Tracheal epithelial cell (primary cell): ENCODE results near the gene CDC42EP4. TPM values are rescaled to one million over a fixed set of nuclear protein-coding genes. Genes with fewer than 3 reads are reported as not detected.

Source experiments
- total RNA-seq: library from RNA; depleted of rRNA; stranded (reverse); fragments of >200 nt; gene quantifications from 2 replicates; pipeline ENCODE4 v1.2.1, GENCODE V29; 2014

CDC42EP4 gene, protein sequence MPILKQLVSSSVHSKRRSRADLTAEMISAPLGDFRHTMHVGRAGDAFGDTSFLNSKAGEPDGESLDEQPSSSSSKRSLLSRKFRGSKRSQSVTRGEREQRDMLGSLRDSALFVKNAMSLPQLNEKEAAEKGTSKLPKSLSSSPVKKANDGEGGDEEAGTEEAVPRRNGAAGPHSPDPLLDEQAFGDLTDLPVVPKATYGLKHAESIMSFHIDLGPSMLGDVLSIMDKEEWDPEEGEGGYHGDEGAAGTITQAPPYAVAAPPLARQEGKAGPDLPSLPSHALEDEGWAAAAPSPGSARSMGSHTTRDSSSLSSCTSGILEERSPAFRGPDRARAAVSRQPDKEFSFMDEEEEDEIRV
- 40.7 and 46.5 TPM in 2 replicates for total RNA-seq

GRCh38 chr17:73311781-73312641, at the start of gene CDC42EP4:
Gene CDC42EP4 (minus strand): TSS chr17:73312001. CDS start chr17:73286500, 25,501 bp downstream.

DNA sequence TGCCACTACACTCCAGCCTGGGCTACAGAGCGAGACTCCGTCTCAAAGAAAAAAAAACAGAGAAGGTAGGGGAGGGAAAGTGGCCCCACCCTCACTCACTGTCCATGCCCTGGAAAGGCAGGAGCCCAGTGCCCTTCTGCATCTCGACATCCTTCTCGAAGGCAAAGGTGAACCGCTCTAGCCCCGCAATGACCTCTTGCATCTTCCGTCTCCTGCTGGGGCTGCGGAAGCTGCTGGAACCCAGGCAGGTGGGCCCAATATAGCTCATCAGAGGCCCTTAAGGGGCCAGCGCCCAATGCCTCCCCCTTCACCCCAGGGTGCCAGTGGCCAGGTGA, 50.2 kb downstream of the CDC42EP4 start, which contains the start of gene CPSF4L:
CPSF4L (minus strand) TSS at position 264 of the 335 bp plus-strand sequence; CDS start at position 202, 62 bp downstream.

Other genes starting within 250 kb of the CDC42EP4 start
- gene SLC39A11, start 219.3 kb downstream of the CDC42EP4 start, total RNA-seq = 23.2 and 51.8 TPM in 2 replicates
- gene SSTR2, start 147.0 kb downstream of the CDC42EP4 start, total RNA-seq = under 0.01 TPM in 1 of 2 replicates, not detected in the other
- gene COG1, start 118.9 kb downstream of the CDC42EP4 start, total RNA-seq = 11.1 and 17.3 TPM in 2 replicates
- not detected in 2 replicates for gene CPSF4L, start 50.1 kb downstream of the CDC42EP4 start, total RNA-seq